Chondrocyte (in vitro differentiated cells): ENCODE data around the gene GAL3ST1. TPM values are rescaled to one million over a fixed set of nuclear protein-coding genes. Genes with fewer than 3 reads are reported as not detected.
"Not testable (repeated sequence)": the region's sequence is repeated elsewhere in the genome, so short reads cannot be mapped to it uniquely, and the experiment has no call there.

Experiments
- DNase-seq: peaks from one replicate; pipeline ENCODE4 v3.0.0; 2021; ENCODE audit warnings: mixed read lengths, low spot score
- H3K27ac Mint-ChIP-seq: one replicate; pipeline ENCODE4 v1.8.0; 2021; ENCODE audit warnings: mild to moderate bottlenecking, moderate library complexity, mixed read lengths; ENCODE audit not compliant: unreplicated experiment
- H3K27me3 Mint-ChIP-seq: 2 replicates; pipeline ENCODE4 v1.8.0; 2021; ENCODE audit warnings: low read depth, mixed read lengths
- H3K36me3 Mint-ChIP-seq: 2 replicates; pipeline ENCODE4 v1.8.0; 2021; ENCODE audit warnings: low read depth, mixed read lengths
- H3K4me1 Mint-ChIP-seq: 2 replicates; pipeline ENCODE4 v1.8.0; 2021; ENCODE audit warnings: low read depth, mild to moderate bottlenecking, mixed read lengths
- H3K4me3 Mint-ChIP-seq: one replicate; pipeline ENCODE4 v1.8.0; 2021; ENCODE audit warnings: mild to moderate bottlenecking, moderate library complexity, mixed read lengths; ENCODE audit not compliant: unreplicated experiment
- H3K9me3 Mint-ChIP-seq: 2 replicates; pipeline ENCODE4 v1.8.0; 2021; ENCODE audit warnings: low read depth, mixed read lengths
- CTCF ChIP-seq: fragments of 200-600 bp; sonication (generic); IDR thresholded peaks from 2 replicates; pipeline ENCODE4 v1.5.0; 2021; ENCODE audit warnings: antibody characterized with exemption, mild to moderate bottlenecking, moderate library complexity
- total RNA-seq: library from RNA; stranded (reverse); gene quantifications from 3 replicates; pipeline ENCODE4 v1.2.1, GENCODE V29; 2021

GAL3ST1 gene
- total RNA-seq, 1 donor from 2014 or later = 3.9 TPM

- no peak for TF ChIP-seq CTCF
- H3K27me3 Mint-ChIP-seq = no peaks in the 10 kb centered on the region
- no peaks in the 10 kb centered on the region for H3K9me3 Mint-ChIP-seq
- no peak overlapping the region for H3K27ac Mint-ChIP-seq
- no peak for DNase-seq
- H3K4me3 Mint-ChIP-seq = no peak overlapping the region
- peaks cover 6% of the 10 kb centered on the region for H3K4me1 Mint-ChIP-seq
- no peaks in the 10 kb centered on the region for H3K36me3 Mint-ChIP-seq
These were observed 17.2 kb downstream of the GAL3ST1 start for GRCh38 chr22:30557243-30557642.

- TF ChIP-seq CTCF = peak; percentile 50
- Mint-ChIP-seq H3K9me3 (no peaks in the 10 kb centered on the region), H3K36me3 (no peaks in the 10 kb centered on the region), H3K27ac (no peak overlapping the region), H3K4me1 (peaks cover 1% of the 10 kb centered on the region), H3K27me3 (no peaks in the 10 kb centered on the region), H3K4me3 (no peak overlapping the region)
- DNase-seq = no peak
These were observed 18.1 kb downstream of the GAL3ST1 start for GRCh38 chr22:30556388-30556787.

- no peak for DNase-seq
- TF ChIP-seq CTCF = no peak
These were observed 18.9 kb downstream of the GAL3ST1 start for GRCh38 chr22:30555282-30556210.

GRCh38 chr22:30553971-30554370 is 20.5 kb downstream of the GAL3ST1 start:
- H3K9me3 Mint-ChIP-seq = no peaks in the 10 kb centered on the region
- no peaks in the 10 kb centered on the region for H3K36me3 Mint-ChIP-seq
- H3K4me3 Mint-ChIP-seq = no peak overlapping the region
- H3K4me1 Mint-ChIP-seq = no peaks in the 10 kb centered on the region
- no peak for TF ChIP-seq CTCF
- no peak overlapping the region for H3K27ac Mint-ChIP-seq
- H3K27me3 Mint-ChIP-seq = no peaks in the 10 kb centered on the region
- DNase-seq = no peak

More at GRCh38 chr22:30555282-30556210, 18.9 kb downstream of the GAL3ST1 start:
- no peaks in the 10 kb centered on the region for H3K9me3 Mint-ChIP-seq
- no peaks in the 10 kb centered on the region for H3K4me1 Mint-ChIP-seq
- no peaks in the 10 kb centered on the region for H3K27me3 Mint-ChIP-seq
- no peak overlapping the region for H3K4me3 Mint-ChIP-seq
- no peak overlapping the region for H3K27ac Mint-ChIP-seq
- H3K36me3 Mint-ChIP-seq = no peaks in the 10 kb centered on the region

- no peaks in the 10 kb centered on the region for H3K9me3 Mint-ChIP-seq
- TF ChIP-seq CTCF = no peak
- no peaks in the 10 kb centered on the region for H3K4me1 Mint-ChIP-seq
- H3K27ac Mint-ChIP-seq = no peak overlapping the region
- no peaks in the 10 kb centered on the region for H3K36me3 Mint-ChIP-seq
- no peak overlapping the region for H3K4me3 Mint-ChIP-seq
- no peaks in the 10 kb centered on the region for H3K27me3 Mint-ChIP-seq
- DNase-seq = no peak
These were observed 21.7 kb downstream of the GAL3ST1 start for GRCh38 chr22:30552719-30553118.

GRCh38 chr22:30551813-30552212 is 22.7 kb downstream of the GAL3ST1 start:
- not testable (repeated sequence) for H3K4me1 Mint-ChIP-seq, H3K27ac Mint-ChIP-seq, H3K36me3 Mint-ChIP-seq, DNase-seq, H3K9me3 Mint-ChIP-seq, H3K4me3 Mint-ChIP-seq, H3K27me3 Mint-ChIP-seq
